ENCODE results near the gene PRRT1.

PRRT1 gene

DNA sequence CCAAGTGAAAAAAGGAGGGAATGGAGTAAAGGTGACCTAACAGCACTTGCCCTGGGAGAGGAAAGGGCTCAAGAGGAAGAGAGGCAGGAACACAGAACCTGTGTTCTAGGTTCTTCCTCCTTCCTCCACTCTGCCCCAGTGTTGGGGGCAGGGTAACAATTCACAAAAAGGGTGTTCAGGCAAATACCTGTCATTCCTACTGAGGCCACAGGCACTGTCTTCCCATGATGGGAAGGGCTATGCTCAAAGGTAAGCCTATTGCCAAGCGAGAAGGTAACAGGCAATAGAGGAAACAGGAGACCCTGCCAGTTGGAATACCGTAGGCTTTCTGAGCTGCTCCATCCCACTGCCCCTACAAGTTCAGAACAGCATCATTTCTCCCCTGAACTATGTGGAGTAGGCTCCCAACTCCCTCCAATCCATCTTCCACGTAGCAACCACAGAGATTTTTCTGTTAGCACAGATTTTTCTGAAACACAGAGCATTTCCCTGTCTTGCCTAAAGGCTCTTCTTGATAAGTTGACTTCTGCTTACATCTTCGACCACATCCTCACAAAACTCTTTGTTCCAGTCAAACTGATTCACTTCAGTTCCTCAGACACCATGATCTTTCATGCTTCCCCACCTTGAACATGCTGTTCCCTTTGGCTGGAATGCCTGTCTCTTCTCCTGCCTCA, 21.4 kb upstream of the PRRT1 start:
- DNase-seq: no peak

- DNase-seq: no peak
Measured at GRCh38 chr6:32171234-32171633, 19.5 kb upstream of the PRRT1 start.

DNA sequence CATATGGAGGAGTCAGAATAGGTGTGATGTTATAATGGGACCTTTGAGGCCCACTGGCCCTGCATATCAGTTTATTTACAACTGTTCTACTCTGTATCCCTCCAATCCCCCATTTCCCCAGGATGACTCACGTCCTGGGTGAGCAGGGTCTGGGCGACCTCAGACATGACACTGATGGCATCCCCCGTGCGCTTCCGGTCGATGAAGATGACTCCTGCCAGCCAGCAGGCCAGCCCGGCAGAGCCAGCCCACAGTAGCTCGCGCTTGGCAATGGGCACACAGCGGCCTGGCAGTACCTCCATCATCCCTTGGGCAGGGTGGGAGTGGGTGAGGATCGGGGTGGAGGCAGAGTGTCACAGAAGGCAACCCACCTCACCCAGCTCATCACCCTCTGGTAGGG, 18.6 kb upstream of the PRRT1 start:
- no peak for DNase-seq

GRCh38 chr6:32168807-32169591, 17.3 kb upstream of the PRRT1 start:
- DNase-seq: no peak

DNA sequence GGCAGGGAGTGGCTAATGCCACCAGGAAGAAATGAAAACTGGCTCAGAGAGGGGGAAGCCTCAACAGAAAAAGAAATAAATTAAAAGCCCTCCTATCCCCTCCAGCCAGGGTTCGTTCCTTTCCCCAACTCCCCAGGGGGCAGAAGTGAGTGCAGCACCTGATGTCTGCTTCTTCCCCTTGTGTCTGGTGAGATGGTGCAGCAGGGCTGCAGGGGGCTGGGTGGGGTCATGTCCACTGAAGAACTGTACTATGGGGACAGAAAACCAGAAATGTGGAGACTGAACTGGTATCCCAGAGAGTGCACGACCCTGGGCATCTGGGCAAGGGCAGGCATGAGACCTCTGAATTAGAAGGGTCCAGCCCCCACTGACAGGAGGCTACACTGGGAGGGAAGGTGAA, 16.6 kb upstream of the PRRT1 start:
- no peak for DNase-seq

GRCh38 chr6:32167761-32168262, 16.1 kb upstream of the PRRT1 start:
- no peak for DNase-seq

GRCh38 chr6:32167154-32167760, 15.5 kb upstream of the PRRT1 start:
- no peak for DNase-seq

- DNase-seq: no peak
Measured at GRCh38 chr6:32166411-32167061, 14.8 kb upstream of the PRRT1 start.

DNA sequence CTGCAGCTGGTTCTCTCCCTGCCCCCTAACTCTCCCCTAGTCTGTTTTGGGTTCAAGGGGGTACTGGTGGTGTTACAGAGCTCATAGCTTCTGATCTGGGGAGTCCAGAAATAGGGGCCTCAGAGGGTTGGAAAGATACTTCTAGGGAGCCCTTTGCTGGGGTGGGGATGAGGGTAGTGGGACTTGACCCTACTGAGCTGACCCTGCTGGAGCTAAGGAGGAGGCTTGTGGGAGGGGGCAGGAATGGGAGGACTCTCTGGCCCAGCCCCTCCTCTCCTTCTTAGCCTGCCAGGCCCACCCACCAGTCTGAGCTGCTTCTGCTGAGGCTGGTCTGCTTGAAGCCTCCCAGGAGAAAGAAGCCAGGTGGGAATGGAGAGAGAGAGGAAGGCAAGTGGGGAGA, 12.6 kb upstream of the PRRT1 start, which contains the start of gene EGFL8:
TSS of gene EGFL8 (plus strand) at position 301 of the 400 bp plus-strand sequence. CDS start 1,571 bp downstream, outside the sequence.
- DNase-seq: no peak

- DNase-seq: no peak
Measured at GRCh38 chr6:32163559-32164258, 12.0 kb upstream of the PRRT1 start.

GRCh38 chr6:32158052-32158451, 6.3 kb upstream of the PRRT1 start:
- no peak for DNase-seq

DNA sequence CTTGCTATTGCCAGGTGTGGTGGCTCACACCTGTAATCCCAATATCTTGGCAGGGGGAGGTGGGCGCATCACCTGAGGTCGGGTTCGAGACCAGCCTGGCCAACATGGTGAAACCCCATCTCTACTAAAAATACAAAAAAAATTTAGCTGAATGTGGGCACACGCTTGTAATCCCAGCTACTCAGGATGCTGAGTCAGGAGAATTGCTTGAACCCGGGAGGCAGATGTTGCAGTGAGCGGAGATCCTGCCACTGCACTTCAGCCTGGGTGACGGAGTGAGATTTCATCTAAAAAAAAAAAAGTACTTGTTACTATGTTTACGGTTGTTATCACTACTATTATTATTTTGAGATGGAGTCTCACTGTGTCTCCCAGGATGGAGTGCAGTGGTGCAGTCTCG, 5.2 kb upstream of the PRRT1 start:
- no peak for DNase-seq

DNA sequence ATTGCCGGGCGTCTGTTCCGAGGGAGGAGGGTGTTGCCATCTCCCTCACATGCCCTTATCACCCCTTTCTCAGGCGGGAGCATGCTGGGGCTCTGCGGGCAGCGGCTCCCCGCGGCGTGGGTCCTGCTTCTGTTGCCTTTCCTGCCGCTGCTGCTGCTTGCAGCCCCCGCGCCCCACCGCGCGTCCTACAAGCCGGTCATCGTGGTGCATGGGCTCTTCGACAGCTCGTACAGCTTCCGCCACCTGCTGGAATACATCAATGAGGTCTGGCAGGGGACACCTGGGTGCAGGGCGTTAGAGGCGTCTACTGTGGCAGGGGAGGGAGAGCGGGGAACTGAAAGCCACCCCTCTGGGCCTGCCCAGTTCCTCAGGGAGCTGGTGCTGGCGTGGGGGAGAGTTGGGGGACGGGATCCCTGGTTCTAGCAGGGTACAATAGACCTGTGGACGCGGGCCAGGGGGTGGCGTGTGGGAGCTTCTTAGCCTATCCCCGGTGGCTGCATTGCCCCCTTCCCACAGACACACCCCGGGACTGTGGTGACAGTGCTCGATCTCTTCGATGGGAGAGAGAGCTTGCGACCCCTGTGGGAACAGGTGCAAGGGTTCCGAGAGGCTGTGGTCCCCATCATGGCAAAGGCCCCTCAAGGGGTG, 2.9 kb upstream of the PRRT1 start:
- peak; percentile 53 for DNase-seq

DNA sequence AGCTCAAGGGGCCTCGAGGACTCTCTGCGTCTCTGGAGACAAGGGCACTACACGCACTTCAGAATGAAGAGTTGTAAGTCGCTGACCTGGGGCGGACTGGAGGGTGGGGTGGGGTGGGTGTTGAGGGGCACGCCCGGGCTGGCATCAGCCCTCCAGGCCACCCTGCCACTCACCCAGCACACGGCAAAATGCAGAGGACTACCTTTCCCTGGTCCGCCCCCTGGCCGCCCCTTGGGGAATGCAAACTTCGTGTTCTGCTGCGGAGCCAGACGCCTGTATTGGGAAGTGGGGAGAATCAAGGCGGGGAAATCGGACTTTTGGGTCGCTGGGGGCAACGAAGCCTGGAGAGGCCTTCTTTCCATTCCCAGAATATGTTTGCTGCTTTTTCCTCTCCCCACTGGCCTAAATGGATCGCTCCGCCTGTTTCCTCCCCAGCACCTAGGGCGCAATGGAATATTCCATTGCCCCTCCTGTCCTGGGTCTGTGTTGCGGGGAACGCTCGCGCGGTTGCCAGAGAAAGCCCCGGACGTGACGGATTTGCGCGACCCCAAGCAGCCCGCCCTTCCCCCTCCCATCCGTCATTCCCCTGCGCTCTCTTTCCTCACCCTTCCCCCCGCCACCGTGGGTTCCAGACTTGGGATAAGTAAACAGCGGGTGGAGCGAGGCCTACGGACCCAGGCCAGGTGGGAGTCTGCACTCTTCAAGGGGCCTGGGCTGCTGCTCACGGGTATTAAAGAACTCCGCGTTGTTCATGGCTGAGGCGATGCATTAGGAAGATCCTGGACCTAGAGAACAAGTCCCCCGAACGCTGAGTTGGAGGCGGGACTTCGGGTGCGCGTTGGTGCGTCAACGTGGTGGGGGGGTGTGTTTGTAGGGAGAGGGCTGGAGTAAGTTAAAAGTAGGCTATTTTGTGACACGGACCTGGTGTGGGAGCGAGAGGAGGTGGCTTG, 2.1 kb upstream of the PRRT1 start, which contains the start of gene PPT2:
TSS of gene PPT2 (plus strand) at position 578 of the 950 bp plus-strand sequence. CDS start 454 bp downstream, outside the sequence.
- DNase-seq: peak; percentile 93

GRCh38 chr6:32152769-32153563, 1.2 kb upstream of the PRRT1 start:
- DNase-seq: peak; percentile 31

DNA sequence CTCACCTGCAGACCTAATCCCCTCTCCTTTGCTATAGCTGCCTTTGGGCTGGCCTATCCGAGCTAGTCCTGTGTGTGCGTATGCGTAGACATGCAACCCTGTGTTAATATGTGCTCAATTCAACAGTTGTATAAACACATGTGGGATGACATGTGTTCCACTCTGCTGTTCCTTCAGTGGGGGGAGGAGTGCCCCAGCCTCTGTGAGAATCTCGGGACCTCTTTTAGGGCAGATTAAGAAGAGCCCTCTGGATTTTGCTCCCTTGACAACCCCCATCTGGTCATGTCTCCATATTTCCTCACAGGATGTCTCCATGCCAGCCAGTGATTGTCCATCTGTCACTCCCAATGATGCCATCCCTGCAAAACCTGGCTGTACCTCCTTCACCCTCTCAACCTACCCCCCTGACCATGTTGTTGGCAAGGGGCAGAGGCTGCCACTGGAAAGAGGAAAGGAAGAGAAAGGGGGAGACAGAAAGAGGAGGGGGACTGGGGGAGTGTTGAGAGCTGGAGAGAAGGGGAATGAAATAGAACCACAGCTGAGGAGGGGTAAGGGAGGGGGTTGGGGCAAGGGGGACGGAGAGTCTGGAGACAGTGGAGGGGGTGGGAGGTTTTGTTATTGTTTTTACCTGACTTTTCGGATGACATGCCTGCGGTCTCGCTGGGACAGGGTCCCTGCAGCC, 417 bp downstream of the PRRT1 start:
- no peak for DNase-seq

- no peak for DNase-seq
Measured at GRCh38 chr6:32149932-32150870, 1.5 kb downstream of the PRRT1 start.
